HCT116 (cell line): ENCODE measurements around the gene GTPBP1. TPM values are rescaled to one million over a fixed set of nuclear protein-coding genes. Genes with fewer than 3 reads are reported as not detected.

Experiments used
- ATAC-seq: fragments of 200-7000 bp; cut with Tn5 transposase; 2 replicates; pipeline ENCODE4 v1.9.1; 2020; ENCODE audit warnings: mild to moderate bottlenecking, moderate library complexity
- BruUV-seq: library from RNA; stranded (reverse); fragments of 400-500 nt; replicated peaks from 2 replicates; lab custom pipeline; 2021; lab: Mats Ljungman, UMichigan
- CTCF ChIA-PET: fragments of 300-600 bp; sonication (Branson Sonifier 250); formaldehyde crosslinking; loops from one replicate; lab custom pipeline; 2021; ENCODE audit warnings: antibody characterized with exemption; lab: Charles Lee
- POLR2A ChIA-PET: fragments of 300-600, 350-600 bp; sonication (Branson Sonifier 250); formaldehyde crosslinking; loops from one replicate; lab custom pipeline; 2021; ENCODE audit warnings: antibody characterized with exemption; lab: Charles Lee
- RAD21 ChIA-PET, 2 experiments: fragments of 300-600 bp; sonication (Branson Sonifier 250); formaldehyde crosslinking; loops; one replicate each; lab custom pipeline; 2023; ENCODE audit warnings: low total read pairs in 2 of 2; ENCODE audit not compliant: uncharacterized antibody in 2 of 2, unreplicated experiment in 2 of 2, low non-redundant PET in 1 of 2; lab: Charles Lee
- DNase-seq: peaks from one replicate; pipeline ENCODE4 v3.0.0-alpha.2; 2010; ENCODE audit warnings: low read depth, low spot score
- H2AFZ ChIP-seq: fragments of 200-600 bp; shearing (Covaris generic), sonication (generic); 2 replicates; pipeline ENCODE4 v1.6.1; 2017; ENCODE audit warnings: low read depth, mixed run types, mixed read lengths, antibody characterized with exemption, low read length; ENCODE audit not compliant: poor library complexity, severe bottlenecking
- H3K27ac ChIP-seq: 2 replicates; pipeline ENCODE4 v1.5.1; 2012; ENCODE audit warnings: low read depth, low read length
- H3K27me3 ChIP-seq: fragments of 200-600 bp; sonication (generic); 2 replicates; pipeline ENCODE4 v1.6.1; 2016; ENCODE audit warnings: mixed run types, low read length, mixed read lengths; ENCODE audit not compliant: insufficient read depth
- H3K36me3 ChIP-seq, 2 experiments: fragments of 200-500 bp in 1 of 2; fragments of 200-600 bp in 1 of 2; sonication (Bioruptor generic) in 1 of 2; sonication (generic) in 1 of 2; 2 replicates each; pipeline versions ENCODE4 v1.5.1 to v1.6.1; 2014 to 2016; ENCODE audit warnings: low read length in 2 of 2, inconsistent platforms in 1 of 2, mixed read lengths in 1 of 2, mixed run types in 1 of 2; ENCODE audit not compliant: insufficient read depth in 2 of 2, control insufficient read depth in 1 of 2
- H3K4me1 ChIP-seq, 2 experiments: fragments of 200-600 bp in 1 of 2; sonication (generic) in 1 of 2; 2 replicates each; pipeline versions ENCODE4 v1.5.1 to v1.6.1; 2012 to 2017; ENCODE audit warnings: low read length in 2 of 2, inconsistent platforms in 1 of 2, mild to moderate bottlenecking in 1 of 2, mixed read lengths in 1 of 2, mixed run types in 1 of 2, moderate library complexity in 1 of 2; ENCODE audit not compliant: insufficient read depth in 2 of 2, control insufficient read depth in 1 of 2
- H3K4me2 ChIP-seq: fragments of 200-600 bp; sonication (generic); 2 replicates; pipeline ENCODE4 v1.6.1; 2017; ENCODE audit warnings: mixed run types, low read length, mixed read lengths
- H3K4me3 ChIP-seq, 2 experiments: fragments of 200-600 bp in 1 of 2; sonication (generic) in 1 of 2; replicated peaks in 1 of 2; 2 replicates each; pipeline ENCODE4 v1.5.1; 2011 to 2016; ENCODE audit warnings: low read length in 2 of 2, control low read depth in 1 of 2, low read depth in 1 of 2, mild to moderate bottlenecking in 1 of 2, mixed read lengths in 1 of 2, mixed run types in 1 of 2
- H3K79me2 ChIP-seq: fragments of 200-600 bp; sonication (generic); 2 replicates; pipeline ENCODE4 v1.6.1; 2017; ENCODE audit warnings: mild to moderate bottlenecking, mixed run types, low read length, moderate library complexity, mixed read lengths; ENCODE audit not compliant: insufficient read depth
- H3K9ac ChIP-seq: fragments of 200-600 bp; sonication (generic); 2 replicates; pipeline ENCODE4 v1.6.1; 2016; ENCODE audit warnings: low read length, mixed read lengths
- H3K9me2 ChIP-seq: fragments of 200-600 bp; sonication (generic), shearing (Covaris generic); 2 replicates; pipeline ENCODE4 v1.6.1; 2017; ENCODE audit warnings: mixed run types, mild to moderate bottlenecking, moderate library complexity; ENCODE audit not compliant: insufficient read depth
- H3K9me3 ChIP-seq, 2 experiments: fragments of 200-500 bp in 1 of 2; fragments of 200-600 bp in 1 of 2; sonication (Bioruptor generic) in 1 of 2; sonication (generic) in 1 of 2; 2 replicates each; pipeline ENCODE4 v1.6.1; 2014 to 2017; ENCODE audit warnings: low read length in 2 of 2, mixed read lengths in 2 of 2, inconsistent platforms in 1 of 2, low read depth in 1 of 2, mild to moderate bottlenecking in 1 of 2, mixed run types in 1 of 2, moderate library complexity in 1 of 2; ENCODE audit not compliant: control insufficient read depth in 1 of 2, insufficient read depth in 1 of 2
- H4K20me1 ChIP-seq: fragments of 200-600 bp; sonication (generic), shearing (Covaris generic); 2 replicates; pipeline ENCODE4 v1.6.1; 2017; ENCODE audit warnings: mixed run types, mild to moderate bottlenecking, moderate library complexity; ENCODE audit not compliant: insufficient read depth
- CBX3 ChIP-seq: IDR thresholded peaks from 2 replicates; pipeline ENCODE4 v1.6.1; 2012; ENCODE audit warnings: low read depth
- EGR1 ChIP-seq: IDR thresholded peaks from 2 replicates; pipeline ENCODE4 v1.6.1; 2012; ENCODE audit warnings: low read depth
- ELF1 ChIP-seq: IDR thresholded peaks from 2 replicates; pipeline ENCODE4 v1.6.1; 2012; ENCODE audit warnings: low read depth, borderline replicate concordance
- EZH2 ChIP-seq: fragments of 200-600 bp; sonication (generic); IDR thresholded peaks from 2 replicates; pipeline ENCODE4 v1.6.1; 2017; ENCODE audit warnings: antibody characterized with exemption, mixed run types
- FOSL1 ChIP-seq: IDR thresholded peaks from 2 replicates; pipeline ENCODE4 v1.6.1; 2012; ENCODE audit warnings: low read depth
- JUND ChIP-seq: IDR thresholded peaks from 2 replicates; pipeline ENCODE4 v1.6.1; 2012
- RAD21 ChIP-seq: IDR thresholded peaks from 2 replicates; pipeline ENCODE4 v1.6.1; 2012; ENCODE audit warnings: low read depth, mild to moderate bottlenecking
- SP1 ChIP-seq: IDR thresholded peaks from 2 replicates; pipeline ENCODE4 v1.6.1; 2012; ENCODE audit warnings: low read depth
- TCF7L2 ChIP-seq: IDR thresholded peaks from 2 replicates; pipeline ENCODE4 v1.7.0; 2011; ENCODE audit warnings: borderline replicate concordance, inconsistent platforms; ENCODE audit not compliant: insufficient read depth, insufficient read length; ENCODE audit errors: extremely low read depth
- YY1 ChIP-seq: IDR thresholded peaks from 2 replicates; pipeline ENCODE4 v1.6.1; 2011; ENCODE audit warnings: low read length, low read depth, moderate library complexity, mild to moderate bottlenecking; ENCODE audit not compliant: insufficient replicate concordance; ENCODE audit errors: extremely low read depth
- ZFX ChIP-seq: fragments of 450-650 bp; IDR thresholded peaks from 2 replicates; pipeline ENCODE4 v1.6.1; 2017
- ZNF274 ChIP-seq: fragments of 200-500 bp; sonication (Bioruptor generic); IDR thresholded peaks from 2 replicates; pipeline ENCODE4 v1.6.1; 2014; ENCODE audit warnings: mild to moderate bottlenecking, low read depth, low read length, inconsistent platforms
- intact Hi-C: fragments of 100-400 bp; cut with micrococcal nuclease; formaldehyde crosslinking; loops from 2 replicates; pipeline ENCODE4 v1.10.0; 2022
- total RNA-seq: library from RNA; stranded (reverse); gene quantifications from one replicate; pipeline ENCODE4 v1.2.1, GENCODE V29; 2021; ENCODE audit not compliant: unreplicated experiment
- TF ChIP-seq, protein P1 (sequence below): IDR thresholded peaks from 2 replicates; pipeline ENCODE4 v1.6.1; 2012
- TF ChIP-seq, protein P2 (sequence below): IDR thresholded peaks from 2 replicates; pipeline ENCODE4 v1.6.1; 2012; ENCODE audit warnings: low read depth
- TF ChIP-seq, protein P3 (sequence below), 3 experiments: fragments of 200-600 bp in 1 of 3; sonication (generic) in 1 of 3; IDR thresholded peaks in 2 of 3; conservative IDR thresholded peaks in 1 of 3; 2 replicates each; pipeline ENCODE4 v1.5.1; 2012 to 2017; ENCODE audit warnings: low read depth in 2 of 3, low read length in 2 of 3, antibody characterized with exemption in 1 of 3, borderline replicate concordance in 1 of 3, control low read depth in 1 of 3, mild to moderate bottlenecking in 1 of 3, mixed read lengths in 1 of 3, mixed run types in 1 of 3, moderate library complexity in 1 of 3; ENCODE audit not compliant: insufficient read depth in 1 of 3
- TF ChIP-seq, protein P4 (sequence below): IDR thresholded peaks from 2 replicates; pipeline ENCODE4 v1.6.1; 2012
- TF ChIP-seq, protein P5 (sequence below): IDR thresholded peaks from 2 replicates; pipeline ENCODE4 v1.6.1; 2011; ENCODE audit warnings: mild to moderate bottlenecking, low read length, moderate library complexity; ENCODE audit not compliant: insufficient replicate concordance; ENCODE audit errors: extremely low read depth

Gene GTPBP1
- total RNA-seq, 1 experiment from 2014 or later: 48.2 TPM

DNA sequence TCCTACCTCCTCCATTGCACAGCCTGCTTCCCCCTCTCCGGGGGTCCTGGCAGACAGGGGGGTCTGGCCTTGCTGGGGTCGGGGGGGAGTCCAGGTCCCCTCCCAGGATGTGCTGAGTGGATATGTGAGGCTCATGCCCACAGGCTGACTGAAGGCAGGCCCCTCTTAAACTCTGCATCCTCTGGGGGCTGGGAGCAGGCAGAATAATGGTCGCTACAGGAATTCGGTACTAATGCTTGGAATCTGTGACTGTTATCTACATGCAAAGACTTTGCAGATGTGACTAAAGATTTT is 51.7 kb downstream of the GTPBP1 start:
- no peak for ATAC-seq
- Histone ChIP-seq H3K36me3 (0 out of 4 replicates have a peak, but pooled peaks cover 0 to under 1% of the 10 kb centered on the region in 2 experiments), H3K9me2 (no peaks in the 10 kb centered on the region), H3K27ac (no peak overlapping the region), H3K4me3 (no peak overlapping the region), H4K20me1 (no peaks in the 10 kb centered on the region), H3K9ac (no peak overlapping the region), H3K4me2 (peak overlapping the region; percentile 98), H3K27me3 (no peaks in the 10 kb centered on the region)
- DNase-seq: no peak
- CTCF ChIA-PET: interaction anchor here (0.9 to 1.7 kb wide), 2 partner anchors 9 to 11 kb away, joined by 3 to 9 read pairs; no protein-coding TSS in a partner anchor
- RAD21 ChIA-PET: no interaction called here
- no TSS peak for BruUV-seq
- POLR2A ChIA-PET: no interaction called here
- intact Hi-C loops: no loop called here
- TF ChIP-seq ZNF274 (no peak), JUND (no peak), RAD21 (no peak), FOSL1 (no peak), EZH2 (no peak), CBX3 (no peak), TCF7L2 (no peak), EGR1 (no peak), ELF1 (no peak), ZFX (no peak), SP1 (no peak), YY1 (no peak)
- TF ChIP-seq, protein P1, sequence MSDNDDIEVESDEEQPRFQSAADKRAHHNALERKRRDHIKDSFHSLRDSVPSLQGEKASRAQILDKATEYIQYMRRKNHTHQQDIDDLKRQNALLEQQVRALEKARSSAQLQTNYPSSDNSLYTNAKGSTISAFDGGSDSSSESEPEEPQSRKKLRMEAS: no peak
- TF ChIP-seq, protein P2, sequence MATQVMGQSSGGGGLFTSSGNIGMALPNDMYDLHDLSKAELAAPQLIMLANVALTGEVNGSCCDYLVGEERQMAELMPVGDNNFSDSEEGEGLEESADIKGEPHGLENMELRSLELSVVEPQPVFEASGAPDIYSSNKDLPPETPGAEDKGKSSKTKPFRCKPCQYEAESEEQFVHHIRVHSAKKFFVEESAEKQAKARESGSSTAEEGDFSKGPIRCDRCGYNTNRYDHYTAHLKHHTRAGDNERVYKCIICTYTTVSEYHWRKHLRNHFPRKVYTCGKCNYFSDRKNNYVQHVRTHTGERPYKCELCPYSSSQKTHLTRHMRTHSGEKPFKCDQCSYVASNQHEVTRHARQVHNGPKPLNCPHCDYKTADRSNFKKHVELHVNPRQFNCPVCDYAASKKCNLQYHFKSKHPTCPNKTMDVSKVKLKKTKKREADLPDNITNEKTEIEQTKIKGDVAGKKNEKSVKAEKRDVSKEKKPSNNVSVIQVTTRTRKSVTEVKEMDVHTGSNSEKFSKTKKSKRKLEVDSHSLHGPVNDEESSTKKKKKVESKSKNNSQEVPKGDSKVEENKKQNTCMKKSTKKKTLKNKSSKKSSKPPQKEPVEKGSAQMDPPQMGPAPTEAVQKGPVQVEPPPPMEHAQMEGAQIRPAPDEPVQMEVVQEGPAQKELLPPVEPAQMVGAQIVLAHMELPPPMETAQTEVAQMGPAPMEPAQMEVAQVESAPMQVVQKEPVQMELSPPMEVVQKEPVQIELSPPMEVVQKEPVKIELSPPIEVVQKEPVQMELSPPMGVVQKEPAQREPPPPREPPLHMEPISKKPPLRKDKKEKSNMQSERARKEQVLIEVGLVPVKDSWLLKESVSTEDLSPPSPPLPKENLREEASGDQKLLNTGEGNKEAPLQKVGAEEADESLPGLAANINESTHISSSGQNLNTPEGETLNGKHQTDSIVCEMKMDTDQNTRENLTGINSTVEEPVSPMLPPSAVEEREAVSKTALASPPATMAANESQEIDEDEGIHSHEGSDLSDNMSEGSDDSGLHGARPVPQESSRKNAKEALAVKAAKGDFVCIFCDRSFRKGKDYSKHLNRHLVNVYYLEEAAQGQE: no peak
- TF ChIP-seq, protein P3, sequence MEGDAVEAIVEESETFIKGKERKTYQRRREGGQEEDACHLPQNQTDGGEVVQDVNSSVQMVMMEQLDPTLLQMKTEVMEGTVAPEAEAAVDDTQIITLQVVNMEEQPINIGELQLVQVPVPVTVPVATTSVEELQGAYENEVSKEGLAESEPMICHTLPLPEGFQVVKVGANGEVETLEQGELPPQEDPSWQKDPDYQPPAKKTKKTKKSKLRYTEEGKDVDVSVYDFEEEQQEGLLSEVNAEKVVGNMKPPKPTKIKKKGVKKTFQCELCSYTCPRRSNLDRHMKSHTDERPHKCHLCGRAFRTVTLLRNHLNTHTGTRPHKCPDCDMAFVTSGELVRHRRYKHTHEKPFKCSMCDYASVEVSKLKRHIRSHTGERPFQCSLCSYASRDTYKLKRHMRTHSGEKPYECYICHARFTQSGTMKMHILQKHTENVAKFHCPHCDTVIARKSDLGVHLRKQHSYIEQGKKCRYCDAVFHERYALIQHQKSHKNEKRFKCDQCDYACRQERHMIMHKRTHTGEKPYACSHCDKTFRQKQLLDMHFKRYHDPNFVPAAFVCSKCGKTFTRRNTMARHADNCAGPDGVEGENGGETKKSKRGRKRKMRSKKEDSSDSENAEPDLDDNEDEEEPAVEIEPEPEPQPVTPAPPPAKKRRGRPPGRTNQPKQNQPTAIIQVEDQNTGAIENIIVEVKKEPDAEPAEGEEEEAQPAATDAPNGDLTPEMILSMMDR (IDR thresholded peaks at IDR 0.05 in 2 of 3, conservative IDR thresholded peaks at IDR 0.05 in 1 of 3; ENCODE audit: borderline replicate concordance in 1 of 3, insufficient read depth in 1 of 3, low read depth in 2 of 3, low read length in 2 of 3): no peak
- TF ChIP-seq, protein P4, sequence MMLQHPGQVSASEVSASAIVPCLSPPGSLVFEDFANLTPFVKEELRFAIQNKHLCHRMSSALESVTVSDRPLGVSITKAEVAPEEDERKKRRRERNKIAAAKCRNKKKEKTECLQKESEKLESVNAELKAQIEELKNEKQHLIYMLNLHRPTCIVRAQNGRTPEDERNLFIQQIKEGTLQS: no peak
- TF ChIP-seq, protein P5, sequence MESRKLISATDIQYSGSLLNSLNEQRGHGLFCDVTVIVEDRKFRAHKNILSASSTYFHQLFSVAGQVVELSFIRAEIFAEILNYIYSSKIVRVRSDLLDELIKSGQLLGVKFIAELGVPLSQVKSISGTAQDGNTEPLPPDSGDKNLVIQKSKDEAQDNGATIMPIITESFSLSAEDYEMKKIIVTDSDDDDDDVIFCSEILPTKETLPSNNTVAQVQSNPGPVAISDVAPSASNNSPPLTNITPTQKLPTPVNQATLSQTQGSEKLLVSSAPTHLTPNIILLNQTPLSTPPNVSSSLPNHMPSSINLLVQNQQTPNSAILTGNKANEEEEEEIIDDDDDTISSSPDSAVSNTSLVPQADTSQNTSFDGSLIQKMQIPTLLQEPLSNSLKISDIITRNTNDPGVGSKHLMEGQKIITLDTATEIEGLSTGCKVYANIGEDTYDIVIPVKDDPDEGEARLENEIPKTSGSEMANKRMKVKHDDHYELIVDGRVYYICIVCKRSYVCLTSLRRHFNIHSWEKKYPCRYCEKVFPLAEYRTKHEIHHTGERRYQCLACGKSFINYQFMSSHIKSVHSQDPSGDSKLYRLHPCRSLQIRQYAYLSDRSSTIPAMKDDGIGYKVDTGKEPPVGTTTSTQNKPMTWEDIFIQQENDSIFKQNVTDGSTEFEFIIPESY: no peak
- TF ChIP-seq, all 23 proteins: peak for 0
- H3K79me2 ChIP-seq: peaks cover 16% of the 10 kb centered on the region
- H2AFZ ChIP-seq: no peak overlapping the region
- no peaks in the 10 kb centered on the region for H3K9me3 ChIP-seq
- peaks cover 14 to 37% of the 10 kb centered on the region in 2 experiments; a peak in 3 of 4 replicates for H3K4me1 ChIP-seq
